Measurements from ENCODE around the gene PTGES2.
A peak's percentile ranks its signal among the peaks of the same experiment; 100 is the strongest.

The PTGES2 gene

GRCh38 chr9:128102861-128103588 lies 24.5 kb downstream of the PTGES2 start:
- no peak for DNase-seq

- no peak for DNase-seq
These were observed 25.3 kb downstream of the PTGES2 start for GRCh38 chr9:128102196-128102595.

- no peak for DNase-seq
These were observed 25.8 kb downstream of the PTGES2 start for GRCh38 chr9:128101690-128102089.

- no peak for DNase-seq
These were observed 26.3 kb downstream of the PTGES2 start for GRCh38 chr9:128101231-128101661.

- no peak for DNase-seq
These were observed 26.9 kb downstream of the PTGES2 start for GRCh38 chr9:128100581-128100980.

- no peak for DNase-seq
These were observed 27.5 kb downstream of the PTGES2 start for GRCh38 chr9:128099932-128100491.

- peak; percentile 31 for DNase-seq
These were observed 28.1 kb downstream of the PTGES2 start for GRCh38 chr9:128099231-128099931.

- DNase-seq, result peak; percentile 97
These were observed 29.0 kb downstream of the PTGES2 start for GRCh38 chr9:128098297-128099230.

GRCh38 chr9:128097543-128098296 lies 29.8 kb downstream of the PTGES2 start:
- no peak for DNase-seq

GRCh38 chr9:128096616-128097536 lies 30.7 kb downstream of the PTGES2 start:
- DNase-seq, result peak; percentile 42

GRCh38 chr9:128094950-128095544 lies 32.5 kb downstream of the PTGES2 start:
- DNase-seq, result no peak

- DNase-seq, result peak; percentile 98
These were observed 33.2 kb downstream of the PTGES2 start for GRCh38 chr9:128094166-128094949.

GRCh38 chr9:128093011-128093410 lies 34.5 kb downstream of the PTGES2 start:
- no peak for DNase-seq

GRCh38 chr9:128092199-128092977 lies 35.1 kb downstream of the PTGES2 start:
- no peak for DNase-seq

- no peak for DNase-seq
These were observed 36.0 kb downstream of the PTGES2 start for GRCh38 chr9:128091571-128091970.

- DNase-seq, result no peak
These were observed 36.4 kb downstream of the PTGES2 start for GRCh38 chr9:128091144-128091543.

- peak; percentile 43 for DNase-seq
These were observed 38.2 kb downstream of the PTGES2 start for GRCh38 chr9:128089299-128089698.

- no peak for DNase-seq
These were observed 39.1 kb downstream of the PTGES2 start for GRCh38 chr9:128088253-128088945.

Measured in hematopoietic multipotent progenitor cell treated with erythropoietin and hydrocortisone succinate and interleukin-3 and kit ligand, for 8 days (in vitro differentiated cells).